GM23338 (cell line): ENCODE measurements around the gene NKX2-3. TPM values are rescaled to one million over a fixed set of nuclear protein-coding genes. Genes with fewer than 3 reads are reported as not detected.

Source experiments
- ATAC-seq: fragments of 200-7000 bp; cut with Tn5 transposase; 3 replicates; pipeline ENCODE4 v1.9.1; 2020
- DNase-seq: peaks from one replicate; pipeline ENCODE4 v3.0.0-alpha.2; 2015; ENCODE audit warnings: low spot score
- H2AFZ ChIP-seq: fragments of 200-600 bp; sonication (generic); 2 replicates; pipeline ENCODE4 v1.8.0; 2016; ENCODE audit warnings: antibody characterized with exemption, mild to moderate bottlenecking, moderate library complexity
- H3F3A ChIP-seq: fragments of 200-600 bp; sonication (generic); replicated peaks from 2 replicates; pipeline ENCODE4 v1.8.0; 2017; ENCODE audit warnings: antibody characterized with exemption, mixed run types, low read depth
- H3K27ac ChIP-seq: fragments of 200-600 bp; sonication (generic); 2 replicates; pipeline ENCODE4 v1.6.1; 2016; ENCODE audit warnings: low read depth
- H3K27me3 ChIP-seq: fragments of 200-600 bp; sonication (generic); 2 replicates; pipeline ENCODE4 v1.8.0; 2016; ENCODE audit warnings: mild to moderate bottlenecking, mixed run types, moderate library complexity; ENCODE audit not compliant: insufficient read depth
- H3K36me3 ChIP-seq: fragments of 200-600 bp; sonication (generic); 2 replicates; pipeline ENCODE4 v1.8.0; 2016; ENCODE audit warnings: mild to moderate bottlenecking; ENCODE audit not compliant: insufficient read depth
- H3K4me1 ChIP-seq: fragments of 200-600 bp; sonication (generic); 2 replicates; pipeline ENCODE4 v1.8.0; 2016; ENCODE audit warnings: mild to moderate bottlenecking, moderate library complexity; ENCODE audit not compliant: insufficient read depth
- H3K4me2 ChIP-seq: fragments of 200-600 bp; sonication (generic); 2 replicates; pipeline ENCODE4 v1.7.1; 2017; ENCODE audit warnings: mixed run types
- H3K4me3 ChIP-seq: fragments of 200-600 bp; sonication (generic); 2 replicates; pipeline ENCODE4 v1.6.1; 2016; ENCODE audit warnings: mixed run types
- H3K79me2 ChIP-seq: fragments of 200-600 bp; sonication (generic); replicated peaks from 2 replicates; pipeline ENCODE4 v1.8.0; 2017; ENCODE audit warnings: mild to moderate bottlenecking; ENCODE audit not compliant: insufficient read depth
- H3K9me2 ChIP-seq: fragments of 200-600 bp; sonication (generic); 2 replicates; pipeline ENCODE4 v1.8.0; 2017; ENCODE audit not compliant: insufficient read depth
- H4K20me1 ChIP-seq: fragments of 200-600 bp; sonication (generic); replicated peaks from 2 replicates; pipeline ENCODE4 v1.8.0; 2017; ENCODE audit warnings: mild to moderate bottlenecking; ENCODE audit not compliant: insufficient read depth
- H3K27ac Mint-ChIP-seq: 2 replicates; pipeline ENCODE4 v1.8.0; 2020; ENCODE audit warnings: inconsistent platforms, mild to moderate bottlenecking, moderate library complexity, mixed read lengths
- H3K27me3 Mint-ChIP-seq: 3 replicates; pipeline ENCODE4 v1.8.0; 2022; ENCODE audit warnings: low read depth, mild to moderate bottlenecking, moderate library complexity, mixed read lengths, inconsistent platforms; ENCODE audit not compliant: insufficient read depth, poor library complexity
- H3K36me3 Mint-ChIP-seq: 3 replicates; pipeline ENCODE4 v1.8.0; 2021; ENCODE audit warnings: low read depth, mild to moderate bottlenecking, inconsistent platforms, moderate library complexity, mixed read lengths
- H3K4me1 Mint-ChIP-seq: 3 replicates; pipeline ENCODE4 v1.8.0; 2020; ENCODE audit warnings: mild to moderate bottlenecking, inconsistent platforms, mixed read lengths
- H3K4me3 Mint-ChIP-seq: 3 replicates; pipeline ENCODE4 v1.8.0; 2021; ENCODE audit warnings: moderate library complexity, mild to moderate bottlenecking, inconsistent platforms, mixed read lengths
- H3K9me3 Mint-ChIP-seq: 3 replicates; pipeline ENCODE4 v1.8.0; 2020; ENCODE audit warnings: moderate library complexity, mild to moderate bottlenecking, inconsistent platforms, mixed read lengths
- CREB1 ChIP-seq: fragments of 250-450 bp; sonication (Bioruptor Pico); IDR thresholded peaks from 2 replicates; pipeline ENCODE4 v1.5.0; 2020; ENCODE audit warnings: low read depth, mild to moderate bottlenecking, moderate library complexity
- EZH2 ChIP-seq: fragments of 200-600 bp; sonication (generic); IDR thresholded peaks from one replicate; pipeline ENCODE4 v1.8.0; 2017; ENCODE audit warnings: antibody characterized with exemption, mild to moderate bottlenecking, low read depth; ENCODE audit not compliant: unreplicated experiment
- EZH2phosphoT487 ChIP-seq: fragments of 200-600 bp; sonication (generic); IDR thresholded peaks from one replicate; pipeline ENCODE4 v1.8.1; 2018; ENCODE audit warnings: antibody characterized with exemption; ENCODE audit not compliant: unreplicated experiment
- JUNB ChIP-seq: IDR thresholded peaks from one replicate; pipeline ENCODE4 v1.6.1; 2016; ENCODE audit warnings: antibody characterized with exemption; ENCODE audit not compliant: unreplicated experiment
- NANOG ChIP-seq: IDR thresholded peaks from 2 replicates; pipeline ENCODE4 v1.6.1; 2016; ENCODE audit warnings: antibody characterized with exemption, borderline replicate concordance
- POLR2AphosphoS5 ChIP-seq: IDR thresholded peaks from 2 replicates; pipeline ENCODE4 v1.6.1; 2016; ENCODE audit warnings: antibody characterized with exemption, low read depth
- STAT1 ChIP-seq: IDR thresholded peaks from one replicate; pipeline ENCODE4 v1.6.1; 2016; ENCODE audit warnings: antibody characterized with exemption; ENCODE audit not compliant: unreplicated experiment
- ZNF114 ChIP-seq: fragments of 250-450 bp; sonication (Bioruptor Pico); IDR thresholded peaks from 2 replicates; pipeline ENCODE4 v1.5.0; 2020; ENCODE audit warnings: mild to moderate bottlenecking, moderate library complexity
- ZNF331 ChIP-seq: fragments of 250-450 bp; sonication (Bioruptor Pico); IDR thresholded peaks from 2 replicates; pipeline ENCODE4 v1.5.0; 2020; ENCODE audit warnings: low read depth, mild to moderate bottlenecking, moderate library complexity
- polyA plus RNA-seq: library from polyadenylated mRNA; unstranded; fragments of >200 nt; fragmentation: Nextera tagmentation; extraction: Ambion mirVana; gene quantifications from 2 replicates; pipeline ENCODE4 v1.2.1, GENCODE V29; 2016
- total RNA-seq: library from RNA; depleted of rRNA; stranded (reverse); fragments of >200 nt; shearing (Covaris generic); gene quantifications from 2 replicates; pipeline ENCODE4 v1.2.3, GENCODE V29; 2014
- TF ChIP-seq, protein P1 (sequence below): IDR thresholded peaks from one replicate; pipeline ENCODE4 v1.6.1; 2018; ENCODE audit warnings: antibody characterized with exemption; ENCODE audit not compliant: unreplicated experiment
- TF ChIP-seq, protein P2 (sequence below): fragments of 250-450 bp; sonication (Bioruptor Pico); IDR thresholded peaks from 2 replicates; pipeline ENCODE4 v1.5.0; 2020; ENCODE audit warnings: mild to moderate bottlenecking, moderate library complexity
- TF ChIP-seq, protein P3 (sequence below), 2 experiments: fragments of 200-600 bp in 1 of 2; sonication (generic) in 1 of 2; conservative IDR thresholded peaks; 2 replicates each; pipeline versions ENCODE4 v1.5.1 to v1.6.1; 2016 to 2017; ENCODE audit warnings: antibody characterized with exemption in 2 of 2, low read depth in 2 of 2, mild to moderate bottlenecking in 2 of 2, moderate library complexity in 1 of 2

The NKX2-3 gene
- total and polyA plus RNA-seq, 2 experiments from 2014 or later = not detected

DNA sequence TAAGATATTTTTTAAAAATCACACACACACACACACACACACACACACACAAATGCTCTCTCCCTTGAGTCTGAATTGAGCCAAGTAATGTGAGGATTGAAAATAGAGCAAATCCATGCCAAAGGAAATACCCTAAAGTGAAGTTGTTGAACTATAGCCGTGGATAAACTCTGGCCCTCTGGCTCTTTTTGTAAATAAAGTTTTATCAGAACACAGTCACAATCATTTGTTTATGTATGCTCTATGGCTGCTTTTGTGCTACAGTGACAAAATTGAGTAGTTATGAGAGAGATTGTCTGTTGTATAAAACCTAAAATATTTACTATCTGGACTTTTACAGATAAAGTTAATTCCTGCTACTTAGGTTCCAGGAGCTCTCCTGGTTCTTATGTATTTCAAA lies 39.1 kb downstream of the NKX2-3 start:
- Histone ChIP-seq H3K27ac (no peak overlapping the region), H4K20me1 (no peaks in the 10 kb centered on the region), H3K4me1 (peaks cover 3% of the 10 kb centered on the region; the same call in 1 of the 2 replicates), H3K27me3 (no peaks in the 10 kb centered on the region), H3K79me2 (no peaks in the 10 kb centered on the region), H3F3A (no peaks in the 10 kb centered on the region), H3K36me3 (no peaks in the 10 kb centered on the region), H3K4me3 (no peak overlapping the region), H2AFZ (no peak overlapping the region), H3K4me2 (no peak overlapping the region), H3K9me2 (no peaks in the 10 kb centered on the region)
- TF ChIP-seq NANOG = no peak
- no peak for TF ChIP-seq EZH2phosphoT487
- TF ChIP-seq, protein P1, sequence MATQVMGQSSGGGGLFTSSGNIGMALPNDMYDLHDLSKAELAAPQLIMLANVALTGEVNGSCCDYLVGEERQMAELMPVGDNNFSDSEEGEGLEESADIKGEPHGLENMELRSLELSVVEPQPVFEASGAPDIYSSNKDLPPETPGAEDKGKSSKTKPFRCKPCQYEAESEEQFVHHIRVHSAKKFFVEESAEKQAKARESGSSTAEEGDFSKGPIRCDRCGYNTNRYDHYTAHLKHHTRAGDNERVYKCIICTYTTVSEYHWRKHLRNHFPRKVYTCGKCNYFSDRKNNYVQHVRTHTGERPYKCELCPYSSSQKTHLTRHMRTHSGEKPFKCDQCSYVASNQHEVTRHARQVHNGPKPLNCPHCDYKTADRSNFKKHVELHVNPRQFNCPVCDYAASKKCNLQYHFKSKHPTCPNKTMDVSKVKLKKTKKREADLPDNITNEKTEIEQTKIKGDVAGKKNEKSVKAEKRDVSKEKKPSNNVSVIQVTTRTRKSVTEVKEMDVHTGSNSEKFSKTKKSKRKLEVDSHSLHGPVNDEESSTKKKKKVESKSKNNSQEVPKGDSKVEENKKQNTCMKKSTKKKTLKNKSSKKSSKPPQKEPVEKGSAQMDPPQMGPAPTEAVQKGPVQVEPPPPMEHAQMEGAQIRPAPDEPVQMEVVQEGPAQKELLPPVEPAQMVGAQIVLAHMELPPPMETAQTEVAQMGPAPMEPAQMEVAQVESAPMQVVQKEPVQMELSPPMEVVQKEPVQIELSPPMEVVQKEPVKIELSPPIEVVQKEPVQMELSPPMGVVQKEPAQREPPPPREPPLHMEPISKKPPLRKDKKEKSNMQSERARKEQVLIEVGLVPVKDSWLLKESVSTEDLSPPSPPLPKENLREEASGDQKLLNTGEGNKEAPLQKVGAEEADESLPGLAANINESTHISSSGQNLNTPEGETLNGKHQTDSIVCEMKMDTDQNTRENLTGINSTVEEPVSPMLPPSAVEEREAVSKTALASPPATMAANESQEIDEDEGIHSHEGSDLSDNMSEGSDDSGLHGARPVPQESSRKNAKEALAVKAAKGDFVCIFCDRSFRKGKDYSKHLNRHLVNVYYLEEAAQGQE = no peak
- no peak for TF ChIP-seq ZNF331 (CRISPR knock-in tag)
- TF ChIP-seq, protein P2, sequence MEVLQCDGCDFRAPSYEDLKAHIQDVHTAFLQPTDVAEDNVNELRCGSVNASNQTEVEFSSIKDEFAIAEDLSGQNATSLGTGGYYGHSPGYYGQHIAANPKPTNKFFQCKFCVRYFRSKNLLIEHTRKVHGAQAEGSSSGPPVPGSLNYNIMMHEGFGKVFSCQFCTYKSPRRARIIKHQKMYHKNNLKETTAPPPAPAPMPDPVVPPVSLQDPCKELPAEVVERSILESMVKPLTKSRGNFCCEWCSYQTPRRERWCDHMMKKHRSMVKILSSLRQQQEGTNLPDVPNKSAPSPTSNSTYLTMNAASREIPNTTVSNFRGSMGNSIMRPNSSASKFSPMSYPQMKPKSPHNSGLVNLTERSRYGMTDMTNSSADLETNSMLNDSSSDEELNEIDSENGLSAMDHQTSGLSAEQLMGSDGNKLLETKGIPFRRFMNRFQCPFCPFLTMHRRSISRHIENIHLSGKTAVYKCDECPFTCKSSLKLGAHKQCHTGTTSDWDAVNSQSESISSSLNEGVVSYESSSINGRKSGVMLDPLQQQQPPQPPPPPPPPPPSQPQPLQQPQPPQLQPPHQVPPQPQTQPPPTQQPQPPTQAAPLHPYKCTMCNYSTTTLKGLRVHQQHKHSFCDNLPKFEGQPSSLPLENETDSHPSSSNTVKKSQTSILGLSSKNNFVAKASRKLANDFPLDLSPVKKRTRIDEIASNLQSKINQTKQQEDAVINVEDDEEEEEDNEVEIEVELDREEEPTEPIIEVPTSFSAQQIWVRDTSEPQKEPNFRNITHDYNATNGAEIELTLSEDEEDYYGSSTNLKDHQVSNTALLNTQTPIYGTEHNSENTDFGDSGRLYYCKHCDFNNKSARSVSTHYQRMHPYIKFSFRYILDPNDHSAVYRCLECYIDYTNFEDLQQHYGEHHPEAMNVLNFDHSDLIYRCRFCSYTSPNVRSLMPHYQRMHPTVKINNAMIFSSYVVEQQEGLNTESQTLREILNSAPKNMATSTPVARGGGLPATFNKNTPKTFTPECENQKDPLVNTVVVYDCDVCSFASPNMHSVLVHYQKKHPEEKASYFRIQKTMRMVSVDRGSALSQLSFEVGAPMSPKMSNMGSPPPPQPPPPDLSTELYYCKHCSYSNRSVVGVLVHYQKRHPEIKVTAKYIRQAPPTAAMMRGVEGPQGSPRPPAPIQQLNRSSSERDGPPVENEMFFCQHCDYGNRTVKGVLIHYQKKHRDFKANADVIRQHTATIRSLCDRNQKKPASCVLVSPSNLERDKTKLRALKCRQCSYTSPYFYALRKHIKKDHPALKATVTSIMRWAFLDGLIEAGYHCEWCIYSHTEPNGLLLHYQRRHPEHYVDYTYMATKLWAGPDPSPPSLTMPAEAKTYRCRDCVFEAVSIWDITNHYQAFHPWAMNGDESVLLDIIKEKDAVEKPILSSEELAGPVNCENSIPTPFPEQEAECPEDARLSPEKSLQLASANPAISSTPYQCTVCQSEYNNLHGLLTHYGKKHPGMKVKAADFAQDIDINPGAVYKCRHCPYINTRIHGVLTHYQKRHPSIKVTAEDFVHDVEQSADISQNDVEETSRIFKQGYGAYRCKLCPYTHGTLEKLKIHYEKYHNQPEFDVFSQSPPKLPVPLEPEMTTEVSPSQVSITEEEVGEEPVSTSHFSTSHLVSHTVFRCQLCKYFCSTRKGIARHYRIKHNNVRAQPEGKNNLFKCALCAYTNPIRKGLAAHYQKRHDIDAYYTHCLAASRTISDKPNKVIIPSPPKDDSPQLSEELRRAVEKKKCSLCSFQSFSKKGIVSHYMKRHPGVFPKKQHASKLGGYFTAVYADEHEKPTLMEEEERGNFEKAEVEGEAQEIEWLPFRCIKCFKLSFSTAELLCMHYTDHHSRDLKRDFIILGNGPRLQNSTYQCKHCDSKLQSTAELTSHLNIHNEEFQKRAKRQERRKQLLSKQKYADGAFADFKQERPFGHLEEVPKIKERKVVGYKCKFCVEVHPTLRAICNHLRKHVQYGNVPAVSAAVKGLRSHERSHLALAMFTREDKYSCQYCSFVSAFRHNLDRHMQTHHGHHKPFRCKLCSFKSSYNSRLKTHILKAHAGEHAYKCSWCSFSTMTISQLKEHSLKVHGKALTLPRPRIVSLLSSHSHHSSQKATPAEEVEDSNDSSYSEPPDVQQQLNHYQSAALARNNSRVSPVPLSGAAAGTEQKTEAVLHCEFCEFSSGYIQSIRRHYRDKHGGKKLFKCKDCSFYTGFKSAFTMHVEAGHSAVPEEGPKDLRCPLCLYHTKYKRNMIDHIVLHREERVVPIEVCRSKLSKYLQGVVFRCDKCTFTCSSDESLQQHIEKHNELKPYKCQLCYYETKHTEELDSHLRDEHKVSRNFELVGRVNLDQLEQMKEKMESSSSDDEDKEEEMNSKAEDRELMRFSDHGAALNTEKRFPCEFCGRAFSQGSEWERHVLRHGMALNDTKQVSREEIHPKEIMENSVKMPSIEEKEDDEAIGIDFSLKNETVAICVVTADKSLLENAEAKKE (CRISPR knock-in tag) = no peak
- no peak for TF ChIP-seq JUNB
- no peak for TF ChIP-seq CREB1
- no peak for TF ChIP-seq ZNF114 (CRISPR knock-in tag)
- TF ChIP-seq, protein P3, sequence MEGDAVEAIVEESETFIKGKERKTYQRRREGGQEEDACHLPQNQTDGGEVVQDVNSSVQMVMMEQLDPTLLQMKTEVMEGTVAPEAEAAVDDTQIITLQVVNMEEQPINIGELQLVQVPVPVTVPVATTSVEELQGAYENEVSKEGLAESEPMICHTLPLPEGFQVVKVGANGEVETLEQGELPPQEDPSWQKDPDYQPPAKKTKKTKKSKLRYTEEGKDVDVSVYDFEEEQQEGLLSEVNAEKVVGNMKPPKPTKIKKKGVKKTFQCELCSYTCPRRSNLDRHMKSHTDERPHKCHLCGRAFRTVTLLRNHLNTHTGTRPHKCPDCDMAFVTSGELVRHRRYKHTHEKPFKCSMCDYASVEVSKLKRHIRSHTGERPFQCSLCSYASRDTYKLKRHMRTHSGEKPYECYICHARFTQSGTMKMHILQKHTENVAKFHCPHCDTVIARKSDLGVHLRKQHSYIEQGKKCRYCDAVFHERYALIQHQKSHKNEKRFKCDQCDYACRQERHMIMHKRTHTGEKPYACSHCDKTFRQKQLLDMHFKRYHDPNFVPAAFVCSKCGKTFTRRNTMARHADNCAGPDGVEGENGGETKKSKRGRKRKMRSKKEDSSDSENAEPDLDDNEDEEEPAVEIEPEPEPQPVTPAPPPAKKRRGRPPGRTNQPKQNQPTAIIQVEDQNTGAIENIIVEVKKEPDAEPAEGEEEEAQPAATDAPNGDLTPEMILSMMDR (conservative IDR thresholded peaks at IDR 0.05; ENCODE audit: low read depth in 2 of 2) = no peak
- no peak for TF ChIP-seq STAT1
- no peak for TF ChIP-seq POLR2AphosphoS5
- TF ChIP-seq EZH2 = no peak
- DNase-seq = no peak
- H3K27me3 Mint-ChIP-seq = peaks cover 4% of the 10 kb centered on the region
- peaks cover 10% of the 10 kb centered on the region for H3K4me1 Mint-ChIP-seq
- H3K9me3 Mint-ChIP-seq = no peaks in the 10 kb centered on the region
- no peak overlapping the region for H3K4me3 Mint-ChIP-seq
- H3K27ac Mint-ChIP-seq = no peak overlapping the region
- no peaks in the 10 kb centered on the region for H3K36me3 Mint-ChIP-seq
- ATAC-seq = no peak
